Thyroid gland (tissue), 4 donors: ENCODE measurements around the gene DTL. TPM values are rescaled to one million over a fixed set of nuclear protein-coding genes. Genes with fewer than 3 reads are reported as not detected.

ENCODE experiments used
- DNase-seq, 2 donors: peaks; one replicate each; pipeline ENCODE4 v3.0.0-alpha.2; 2019
- H3K27ac ChIP-seq, 3 donors: fragments of 200-600 bp; sonication (generic); 1 replicate in 2 of 3; 2 replicates in 1 of 3; pipeline ENCODE4 v1.5.1; 2016 to 2019; ENCODE audit warnings: mild to moderate bottlenecking in 1 of 3, moderate library complexity in 1 of 3
- H3K27me3 ChIP-seq: fragments of 200-600 bp; sonication (generic); one replicate; pipeline ENCODE4 v1.5.1; 2019
- H3K36me3 ChIP-seq, 2 donors: fragments of 200-600 bp; sonication (generic); one replicate each; pipeline ENCODE4 v1.5.1; 2016 to 2019
- H3K4me1 ChIP-seq, 2 donors: fragments of 200-600 bp; sonication (generic); one replicate each; pipeline ENCODE4 v1.5.1; 2017 to 2019
- H3K4me3 ChIP-seq, 3 donors: fragments of 200-600 bp; sonication (generic); replicated peaks in 1 of 3; 1 replicate in 2 of 3; 2 replicates in 1 of 3; pipeline ENCODE4 v1.5.1; 2016; ENCODE audit warnings: mild to moderate bottlenecking in 1 of 3
- H3K9me3 ChIP-seq: fragments of 200-600 bp; sonication (generic); one replicate; pipeline ENCODE4 v1.5.1; 2017
- CTCF ChIP-seq, 6 experiments: fragments of 200-600 bp in 3 of 6; fragments of 450-650 bp in 3 of 6; sonication (generic) in 3 of 6; IDR thresholded peaks; one replicate each; pipeline ENCODE4 v1.5.1; 2016 to 2019; ENCODE audit warnings: antibody characterized with exemption in 6 of 6, mild to moderate bottlenecking in 2 of 6, inconsistent platforms in 1 of 6, moderate library complexity in 1 of 6
- POLR2A ChIP-seq, 2 donors: fragments of 450-650 bp; IDR thresholded peaks; one replicate each; pipeline ENCODE4 v1.6.1; 2017; ENCODE audit warnings: antibody characterized with exemption in 2 of 2, mild to moderate bottlenecking in 2 of 2, moderate library complexity in 1 of 2
- WGBS, 2 donors: methylation state at CpG; one replicate each; pipeline ENCODE4 v1.1.5; 2017; 5-methylcytosine and 5-hydroxymethylcytosine counted together
- intact Hi-C: fragments of 100-400 bp; cut with DNase I; formaldehyde crosslinking; loops from one replicate; pipeline ENCODE4 v1.15.1; 2023
- total RNA-seq, 4 donors: library from RNA; depleted of rRNA; stranded (reverse); fragments of >200 nt; gene quantifications; one replicate each; pipeline ENCODE4 v1.2.3, GENCODE V29; 2016

The DTL gene
- total RNA-seq, 4 donors from 2014 or later, result 1.2 to 3.9 (median 2.1) TPM

- TF ChIP-seq POLR2A (IDR thresholded peaks at IDR 0.05) (no peak), CTCF (IDR thresholded peaks at IDR 0.05) (no peak)
Measured at GRCh38 chr1:212133319-212133718, 97.8 kb downstream of the DTL start.

GRCh38 chr1:212135166-212135565 lies 99.6 kb downstream of the DTL start:
- H3K27me3 ChIP-seq, result no peaks in the 10 kb centered on the region
- WGBS, 2 donors, result 96 to 98% methylated on average over 2 of the region's 2 CpGs
- intact Hi-C loops, result no loop called here
- no peak for DNase-seq
- no peaks in the 10 kb centered on the region for H3K9me3 ChIP-seq
- peaks cover 0 to 10% of the 10 kb centered on the region in 2 donors for H3K4me1 ChIP-seq
- H3K36me3 ChIP-seq, result no peaks in the 10 kb centered on the region
- TF ChIP-seq CTCF (IDR thresholded peaks at IDR 0.05) (no peak), POLR2A (IDR thresholded peaks at IDR 0.05) (no peak)
- no peak overlapping the region for H3K27ac ChIP-seq
- H3K4me3 ChIP-seq, result no peak overlapping the region

More at GRCh38 chr1:212133319-212133718, 97.8 kb downstream of the DTL start:
- Histone ChIP-seq H3K36me3 (no peaks in the 10 kb centered on the region), H3K27me3 (no peaks in the 10 kb centered on the region), H3K9me3 (no peaks in the 10 kb centered on the region), H3K27ac (no peak overlapping the region), H3K4me3 (no peak overlapping the region), H3K4me1 (no peaks in the 10 kb centered on the region)
- DNase-seq, result no peak
- intact Hi-C loops, result no loop called here
- 85 to 86% methylated on average over 2 of the region's 2 CpGs for WGBS, 2 donors

GRCh38 chr1:212137854-212138253 lies 102.3 kb downstream of the DTL start:
- TF ChIP-seq CTCF (IDR thresholded peaks at IDR 0.05) (no peak), POLR2A (IDR thresholded peaks at IDR 0.05) (no peak)

GRCh38 chr1:212138457-212138856 lies 102.9 kb downstream of the DTL start:
- Histone ChIP-seq H3K9me3 (no peaks in the 10 kb centered on the region), H3K4me1 (peaks cover 0 to 10% of the 10 kb centered on the region in 2 donors), H3K27ac (no peak overlapping the region), H3K36me3 (no peaks in the 10 kb centered on the region), H3K4me3 (no peak overlapping the region), H3K27me3 (no peaks in the 10 kb centered on the region)
- no peak for DNase-seq
- intact Hi-C loops, result no loop called here
- WGBS, 2 donors, result 90% methylated on average over 5 of the region's 5 CpGs
- TF ChIP-seq POLR2A (IDR thresholded peaks at IDR 0.05), result no peak
- TF ChIP-seq CTCF (IDR thresholded peaks at IDR 0.05), result no peak

More at GRCh38 chr1:212137854-212138253, 102.3 kb downstream of the DTL start:
- H3K9me3 ChIP-seq, result no peaks in the 10 kb centered on the region
- H3K27ac ChIP-seq, result no peak overlapping the region
- H3K27me3 ChIP-seq, result no peaks in the 10 kb centered on the region
- WGBS, 2 donors, result 90 to 91% methylated on average over 1 of the region's 1 CpG
- intact Hi-C loops, result no loop called here
- peaks cover 0 to 10% of the 10 kb centered on the region in 2 donors for H3K4me1 ChIP-seq
- no peak for DNase-seq
- H3K36me3 ChIP-seq, result no peaks in the 10 kb centered on the region
- H3K4me3 ChIP-seq, result no peak overlapping the region

- Histone ChIP-seq H3K27ac (peak overlapping the region in 1 of 3 donors; percentile 41), H3K27me3 (no peaks in the 10 kb centered on the region), H3K4me1 (peaks cover 0 to 10% of the 10 kb centered on the region in 2 donors), H3K36me3 (no peaks in the 10 kb centered on the region), H3K4me3 (no peak overlapping the region), H3K9me3 (no peaks in the 10 kb centered on the region)
- intact Hi-C loops, result no loop called here
- TF ChIP-seq CTCF (IDR thresholded peaks at IDR 0.05) (no peak), POLR2A (IDR thresholded peaks at IDR 0.05) (no peak)
- DNase-seq, result peak; percentile 89 to 94
- 45 to 52% methylated on average over 3 of the region's 3 CpGs for WGBS, 2 donors
Measured at GRCh38 chr1:212139526-212140135, 104.1 kb downstream of the DTL start.
